COR-L47 (cell line): ENCODE results near the gene QSER1.
A peak's percentile ranks its signal among the peaks of the same experiment; 100 is the strongest.
"Not testable (repeated sequence)": the region's sequence is repeated elsewhere in the genome, so short reads cannot be mapped to it uniquely, and the experiment has no call there.

Experiments used
- DNase-seq: peaks from one replicate; lab custom pipeline; 2025; lab: John Stamatoyannopoulos, UW

The QSER1 gene

GRCh38 chr11:32935462-32936029, 42.9 kb downstream of the QSER1 start:
- no peak for DNase-seq

GRCh38 chr11:32936178-32936577, 43.6 kb downstream of the QSER1 start:
- DNase-seq = not testable (repeated sequence)

- DNase-seq = not testable (repeated sequence)
Measured at GRCh38 chr11:32937283-32937682, 44.7 kb downstream of the QSER1 start.

DNA sequence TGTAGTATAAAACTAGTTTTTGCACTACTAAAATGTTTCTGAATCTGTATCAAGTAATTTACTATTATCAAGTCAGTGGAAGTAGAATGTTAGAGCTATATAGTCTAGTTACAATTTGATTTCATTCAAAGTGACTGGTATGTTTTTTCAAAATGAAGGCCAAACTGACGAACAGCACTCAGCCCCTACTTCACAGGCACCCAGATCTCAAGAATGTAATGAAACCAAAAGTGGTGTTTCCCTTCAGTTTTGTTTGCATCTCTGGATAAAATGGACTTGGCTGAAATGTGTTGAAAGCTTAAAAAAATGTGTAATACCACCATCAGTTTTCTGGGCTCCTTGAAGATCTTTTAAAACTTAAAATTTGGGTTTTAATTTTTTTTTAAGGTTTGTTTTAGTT, 46.4 kb downstream of the QSER1 start:
- no peak for DNase-seq

GRCh38 chr11:32939866-32940265, 47.3 kb downstream of the QSER1 start:
- no peak for DNase-seq

GRCh38 chr11:32940865-32941264, 48.3 kb downstream of the QSER1 start:
- DNase-seq = no peak

GRCh38 chr11:32947978-32948377, 55.4 kb downstream of the QSER1 start:
- no peak for DNase-seq

GRCh38 chr11:32949739-32950138, 57.1 kb downstream of the QSER1 start:
- DNase-seq = no peak

GRCh38 chr11:32952421-32952820, 59.8 kb downstream of the QSER1 start:
- no peak for DNase-seq

- no peak for DNase-seq
Measured at GRCh38 chr11:32953700-32954099, 61.1 kb downstream of the QSER1 start.

DNA sequence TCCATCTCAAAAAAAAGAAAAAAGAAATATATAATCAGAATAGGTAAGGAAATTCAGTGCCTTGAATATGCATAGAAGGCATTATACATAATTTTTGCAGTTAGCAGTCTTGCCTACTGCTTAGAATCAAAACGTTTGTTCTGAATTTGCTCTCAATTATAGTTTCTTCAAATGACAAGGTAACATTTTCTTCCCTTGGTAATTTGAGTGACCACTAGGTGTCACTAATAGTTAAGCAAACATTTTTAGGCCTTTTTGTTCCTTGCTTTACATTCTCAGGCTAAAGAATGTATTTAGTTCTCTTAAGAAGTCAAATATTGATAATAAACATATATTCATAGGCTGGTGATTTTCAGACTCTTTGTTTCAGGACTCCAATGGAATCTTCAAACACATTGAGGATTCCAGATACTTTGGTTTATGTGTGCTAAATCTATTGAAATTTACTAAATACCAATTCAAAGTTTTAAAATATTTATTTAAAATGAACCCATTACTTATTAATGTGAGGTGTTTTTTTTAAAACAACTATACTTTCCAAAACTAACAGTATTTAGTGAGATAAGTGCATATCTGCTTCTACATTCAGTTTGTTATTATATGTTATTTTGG, 68.0 kb downstream of the QSER1 start:
- peak; percentile 19 for DNase-seq

GRCh38 chr11:32962016-32962415, 69.4 kb downstream of the QSER1 start:
- no peak for DNase-seq

DNA sequence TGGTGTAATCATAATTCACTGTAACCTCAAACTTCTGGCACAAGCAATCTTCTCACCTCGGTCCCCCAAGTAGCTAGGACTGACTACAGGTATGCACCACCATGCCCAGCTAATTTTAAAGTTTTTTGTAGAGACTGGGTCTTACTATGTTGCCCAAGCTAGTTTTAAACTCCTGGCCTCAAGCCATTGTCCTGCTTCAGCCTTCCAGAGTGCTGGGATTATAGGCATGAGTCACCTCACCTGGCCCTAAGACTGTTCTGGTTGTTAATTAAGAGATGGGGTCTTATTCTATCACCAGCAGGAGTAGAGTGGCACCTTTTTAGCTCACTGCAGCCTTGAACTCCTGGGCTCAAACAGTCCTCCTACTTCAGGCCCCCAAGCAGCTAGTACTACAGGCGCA, 71.1 kb downstream of the QSER1 start:
- no peak for DNase-seq

DNA sequence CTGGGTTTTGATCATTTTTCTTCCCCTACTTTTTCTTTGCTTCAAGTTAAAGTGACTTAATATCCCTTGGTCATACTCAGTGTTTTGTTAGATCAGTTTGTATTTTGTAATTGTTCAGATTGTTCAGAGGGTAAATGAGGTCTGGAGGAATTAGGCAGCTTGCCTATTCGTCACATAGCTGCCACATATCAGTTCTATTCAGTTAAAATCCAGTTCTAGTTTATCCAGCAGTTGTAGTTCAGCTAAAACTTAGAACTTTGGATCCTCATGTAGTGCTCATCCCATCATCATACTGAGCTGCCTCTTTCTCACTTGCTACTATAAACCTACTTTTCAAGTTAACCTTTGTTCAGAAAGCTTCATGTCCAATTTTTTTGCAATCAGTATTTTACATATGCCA, 75.9 kb downstream of the QSER1 start:
- no peak for DNase-seq

GRCh38 chr11:32972233-32972632, 79.6 kb downstream of the QSER1 start:
- not testable (repeated sequence) for DNase-seq

DNA sequence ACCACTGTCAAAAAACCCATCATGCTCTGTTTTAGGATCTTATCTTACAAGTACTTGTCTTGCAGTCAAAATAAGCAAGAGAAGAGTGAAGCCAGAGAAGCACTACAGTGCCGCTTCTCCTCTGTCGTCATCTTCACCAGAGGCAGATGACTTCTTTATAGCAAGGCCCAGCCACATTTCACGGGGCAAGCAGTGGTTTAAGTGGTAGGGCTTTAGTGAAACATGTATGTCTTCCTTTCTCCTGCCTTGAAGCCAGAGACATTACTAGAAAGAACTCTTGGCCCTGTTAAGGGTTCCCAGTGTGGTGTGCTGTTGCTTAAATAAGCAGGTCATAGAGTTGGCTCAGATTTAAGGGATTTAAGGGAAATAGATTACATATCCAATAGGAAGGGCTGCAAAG, 80.2 kb downstream of the QSER1 start:
- no peak for DNase-seq

DNA sequence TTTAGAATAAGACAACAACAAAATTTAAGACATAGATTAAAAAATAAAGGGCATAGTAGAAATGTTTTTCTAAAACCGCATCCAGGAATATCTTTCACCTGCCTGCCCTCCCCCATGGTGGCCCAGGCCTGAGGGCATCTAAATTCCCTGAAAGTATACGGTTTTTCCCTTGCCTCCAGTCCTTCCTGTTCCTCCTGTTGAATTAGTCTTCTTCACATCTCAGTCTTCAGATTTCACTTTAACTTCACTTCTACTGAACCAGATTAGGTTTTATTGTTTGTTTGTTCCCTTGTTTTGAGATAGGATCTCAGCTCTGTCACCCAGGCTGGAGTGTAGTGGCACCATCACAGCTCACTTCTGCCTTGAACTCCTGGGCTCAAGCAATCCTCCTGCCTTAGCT, 90.0 kb downstream of the QSER1 start:
- no peak for DNase-seq

DNA sequence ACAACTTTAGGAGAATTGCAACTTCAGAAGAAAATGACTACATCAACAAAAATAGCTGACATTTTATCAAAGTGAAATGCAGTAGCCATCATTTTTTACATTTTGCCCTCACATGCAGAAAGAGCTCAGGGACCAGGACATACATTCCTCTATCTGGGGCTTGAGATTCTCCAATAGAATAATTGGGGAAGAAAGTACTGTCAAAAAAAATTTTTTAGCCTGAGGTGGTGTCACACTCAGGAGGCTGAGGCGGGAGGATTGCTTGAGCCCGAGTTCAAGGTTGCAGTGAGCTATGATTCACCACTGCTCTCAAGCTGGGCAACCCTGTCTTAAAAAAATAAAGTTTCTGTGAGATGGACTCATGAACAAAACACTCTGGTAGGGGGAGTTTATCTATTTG, 90.9 kb downstream of the QSER1 start:
- DNase-seq = no peak

DNA sequence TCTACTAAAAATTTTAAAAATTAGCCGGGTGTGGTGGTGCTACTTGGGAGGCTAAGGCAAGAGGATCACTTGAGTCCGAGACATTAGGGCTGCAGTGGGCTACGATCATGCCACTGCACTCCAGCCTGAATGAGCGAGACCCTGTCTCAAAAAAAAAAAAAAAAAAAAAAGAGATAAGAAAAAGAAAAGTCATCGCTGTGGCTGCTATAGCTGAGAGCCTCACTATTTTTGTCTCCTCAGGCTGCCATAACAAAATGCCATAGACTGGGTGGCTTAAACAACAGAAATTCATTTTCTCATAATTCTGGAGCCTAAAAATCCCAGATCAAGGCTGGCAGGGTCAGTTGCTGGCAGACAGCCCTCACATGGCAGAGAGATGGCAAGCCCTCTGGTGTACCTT, 93.0 kb downstream of the QSER1 start:
- DNase-seq = no peak

DNA sequence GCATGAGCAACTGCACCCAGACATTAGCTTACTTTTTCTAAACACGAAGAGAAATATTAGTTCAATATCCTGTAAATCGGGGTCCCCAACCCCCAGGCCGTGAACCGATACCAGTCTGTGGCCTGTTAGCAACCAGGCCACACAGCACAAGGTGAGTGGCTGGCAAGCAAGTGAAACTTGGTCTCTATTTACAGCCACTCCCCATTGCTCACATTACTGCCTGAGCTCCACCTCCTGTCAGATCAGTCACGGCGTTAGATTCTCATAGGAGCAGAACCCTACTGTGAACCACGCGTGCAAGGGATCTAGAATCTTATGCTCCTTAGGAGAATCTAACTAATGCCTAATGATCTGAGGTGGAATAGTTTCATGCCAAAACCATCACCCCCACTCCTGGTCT, 95.2 kb downstream of the QSER1 start:
- DNase-seq = no peak

GRCh38 chr11:32990481-32990880, 97.9 kb downstream of the QSER1 start:
- no peak for DNase-seq

- DNase-seq = no peak
Measured at GRCh38 chr11:32991427-32991826, 98.8 kb downstream of the QSER1 start.

- no peak for DNase-seq
Measured at GRCh38 chr11:32991898-32992297, 99.3 kb downstream of the QSER1 start.

GRCh38 chr11:33000181-33000580, 107.6 kb downstream of the QSER1 start:
- no peak for DNase-seq
